HS-27A (cell line): Measurements from ENCODE around the gene MVB12A.

ENCODE experiments used
- DNase-seq: peaks from one replicate; pipeline ENCODE4 v3.0.0-alpha.2; 2012; ENCODE audit warnings: low read depth, missing footprints

Gene MVB12A

DNA sequence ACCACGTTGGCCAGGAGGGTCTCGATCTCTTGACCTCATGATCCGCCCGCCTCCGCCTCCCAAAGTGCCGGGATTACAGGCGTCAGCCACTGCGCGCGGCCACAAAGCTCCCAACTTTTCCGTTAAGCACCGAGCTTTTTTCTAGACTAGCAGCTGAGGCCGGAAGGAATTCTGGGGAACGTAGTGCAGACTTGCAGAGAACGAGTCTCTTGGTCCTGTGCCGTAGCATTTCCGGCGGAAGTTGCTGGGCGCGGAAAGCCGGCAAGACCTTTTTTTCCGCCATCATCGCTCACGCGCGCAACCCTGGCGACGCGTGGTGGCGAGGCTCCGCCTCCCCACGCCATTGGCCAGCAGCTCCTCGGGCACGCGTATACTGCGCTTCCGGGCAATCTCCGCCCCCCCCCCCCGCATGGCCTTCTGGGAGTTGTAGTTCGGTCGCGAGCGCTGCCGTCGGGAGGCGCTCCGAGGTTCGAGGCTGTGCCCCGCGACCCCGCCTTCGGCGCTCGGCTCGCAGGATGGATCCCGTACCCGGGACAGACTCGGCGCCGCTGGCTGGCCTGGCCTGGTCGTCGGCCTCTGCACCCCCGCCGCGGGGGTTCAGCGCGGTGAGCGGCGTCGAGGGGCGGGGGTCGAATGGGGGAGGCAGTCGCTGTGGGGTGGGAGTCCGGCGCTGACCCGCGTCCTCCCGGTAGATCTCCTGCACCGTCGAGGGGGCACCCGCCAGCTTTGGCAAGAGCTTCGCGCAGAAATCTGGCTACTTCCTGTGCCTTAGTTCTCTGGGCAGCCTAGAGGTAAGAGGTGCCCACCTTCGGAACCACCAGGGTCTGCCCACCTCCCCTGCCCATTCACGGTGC is at the start of gene MVB12A:
MVB12A (plus strand) TSS at position 427 of the 854 bp plus-strand sequence; CDS start at position 516, 89 bp downstream.
- peak; percentile 95 for DNase-seq

DNA sequence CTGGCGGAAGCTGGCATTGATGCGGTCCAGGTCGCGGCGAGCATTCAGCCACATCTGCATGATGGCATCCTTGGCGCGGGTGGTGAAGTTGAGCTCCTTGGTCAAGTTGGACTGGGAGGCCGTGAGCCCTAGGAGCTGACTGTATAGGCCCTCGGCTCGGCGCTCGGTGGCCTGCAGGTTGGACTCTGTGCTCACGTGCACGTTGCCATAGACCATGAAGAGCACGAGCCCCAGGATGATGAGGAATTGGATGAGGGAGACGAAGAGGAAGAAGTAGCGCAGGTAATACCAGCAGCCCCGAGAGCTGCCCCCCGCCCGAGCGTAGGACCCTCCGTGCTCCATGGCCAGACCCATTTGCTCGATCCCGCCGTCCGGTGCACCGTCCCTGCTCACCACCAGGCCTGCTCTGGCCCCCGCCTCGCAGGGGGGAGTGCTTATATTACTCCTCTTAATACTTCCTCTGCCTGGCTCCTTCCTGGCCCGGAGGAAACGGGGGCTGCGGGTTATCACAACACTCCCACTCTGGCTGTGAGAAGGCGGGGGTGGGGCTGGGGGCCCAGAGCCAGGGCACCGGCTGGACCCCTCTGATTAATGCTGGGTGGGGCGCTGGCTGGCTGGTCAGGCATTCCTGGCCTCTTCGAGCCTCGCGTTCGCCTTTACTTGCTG is 42.8 kb upstream of the MVB12A start, which contains the start of gene PLVAP:
PLVAP (minus strand) TSS at position 408 of the 666 bp plus-strand sequence; CDS start at position 354, 54 bp downstream.
- DNase-seq, result no peak

DNA sequence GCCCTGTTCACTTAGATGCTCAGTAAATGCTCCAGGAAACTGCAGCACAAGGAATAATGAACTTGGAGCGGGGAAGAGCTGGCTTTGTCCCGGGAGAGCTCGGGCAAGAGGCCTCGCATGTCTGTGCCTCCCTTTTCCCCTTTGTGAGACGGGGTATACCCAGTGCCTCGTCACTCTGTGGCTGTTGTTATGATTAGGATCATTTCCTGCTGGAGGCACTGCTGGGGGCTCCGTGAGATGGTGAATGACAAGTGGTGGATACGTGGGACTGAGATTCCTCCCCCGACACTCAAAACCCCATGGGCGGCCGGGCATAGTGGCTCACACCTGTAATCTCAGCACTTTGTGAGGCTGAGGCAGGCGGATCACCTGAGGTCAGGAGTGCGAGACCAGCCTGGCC is 41.6 kb upstream of the MVB12A start:
- no peak for DNase-seq

DNA sequence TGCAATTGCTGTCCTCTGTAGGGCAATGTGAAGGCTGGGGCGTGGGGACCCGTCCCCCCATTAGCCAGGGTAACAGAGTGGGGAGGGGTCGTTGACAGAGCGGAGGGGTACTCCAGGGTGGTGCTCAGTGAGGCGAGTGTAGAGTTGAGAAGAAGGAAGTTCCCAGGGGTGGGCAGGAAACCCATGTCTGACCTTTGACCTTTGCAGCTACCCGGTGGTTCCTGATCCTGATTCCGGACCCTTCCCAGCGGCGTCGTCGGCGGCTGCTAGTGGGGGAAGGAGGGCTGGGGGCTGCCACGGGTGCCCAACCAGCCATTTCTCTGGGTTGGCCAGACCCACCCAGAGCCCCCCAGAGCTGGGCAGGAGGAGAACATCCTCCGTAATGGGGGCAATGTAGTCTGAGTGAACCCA is 40.6 kb upstream of the MVB12A start:
- DNase-seq, result no peak

DNA sequence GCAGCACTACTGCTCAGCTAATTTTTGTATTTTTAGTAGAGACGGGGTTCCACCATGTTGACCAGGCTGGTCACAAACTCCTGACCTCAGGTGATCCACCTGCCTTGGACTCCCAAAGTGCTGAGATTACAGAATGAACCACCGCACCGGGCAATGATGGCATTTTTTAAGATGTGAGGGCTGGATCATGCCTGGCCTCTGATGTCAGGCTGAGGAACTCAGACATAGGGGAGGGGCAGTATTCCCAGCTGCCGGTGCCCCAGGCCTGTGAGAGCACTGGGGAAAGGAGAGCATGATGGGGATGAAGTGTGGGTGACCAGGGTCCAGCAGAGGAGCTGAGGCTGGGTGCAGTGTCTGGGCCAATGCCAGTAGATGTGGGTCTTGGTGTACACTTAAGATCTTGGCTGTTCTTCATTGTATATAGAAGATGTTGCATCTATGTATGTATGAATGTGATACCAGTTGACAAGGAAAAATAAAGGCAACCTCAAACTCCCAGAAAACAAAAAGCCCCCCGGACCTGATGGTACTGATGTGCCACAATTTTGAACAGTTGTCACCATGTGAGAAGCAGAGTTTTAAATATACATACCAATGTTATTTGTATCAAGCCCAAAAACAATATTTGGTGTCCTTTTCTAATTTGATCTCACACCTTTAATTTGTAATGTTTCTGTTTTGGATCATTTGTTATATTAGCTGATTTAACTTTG is 39.3 kb upstream of the MVB12A start:
- no peak for DNase-seq

DNA sequence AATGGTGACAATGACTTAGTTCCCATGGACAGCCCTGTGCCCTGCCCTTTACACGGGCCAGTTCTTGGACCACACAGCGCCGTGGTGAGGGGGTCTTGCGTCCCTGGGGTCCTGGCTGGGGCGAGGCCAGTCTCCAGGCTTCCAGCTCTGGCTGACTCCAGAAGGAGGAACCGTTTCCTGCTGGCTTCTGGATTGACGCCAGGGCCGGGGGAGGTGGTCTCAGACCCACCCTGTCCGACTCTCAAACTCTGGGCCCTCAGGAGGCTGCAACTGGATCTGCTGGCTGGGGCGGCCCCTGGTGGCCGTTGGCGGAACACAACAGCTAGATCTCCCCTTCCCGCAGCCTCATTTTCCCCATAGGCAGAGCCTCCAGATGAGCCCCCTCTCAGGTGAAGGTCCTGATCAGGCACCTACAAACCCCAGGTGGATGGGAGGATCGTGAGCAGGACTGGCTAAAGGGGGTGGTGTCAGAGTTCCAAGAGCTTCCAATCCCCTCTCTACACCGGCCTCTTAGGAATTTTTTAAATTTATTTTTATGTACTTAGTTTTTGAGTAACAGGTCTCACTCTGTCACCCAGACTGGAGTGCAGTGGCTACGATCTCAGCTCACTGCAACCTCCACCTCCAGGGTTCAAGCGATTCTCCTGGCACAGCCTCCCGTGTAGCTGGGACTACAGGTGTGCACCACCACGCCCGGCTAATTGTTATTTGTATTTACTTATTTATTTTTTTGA is 33.8 kb upstream of the MVB12A start:
- DNase-seq, result no peak

DNA sequence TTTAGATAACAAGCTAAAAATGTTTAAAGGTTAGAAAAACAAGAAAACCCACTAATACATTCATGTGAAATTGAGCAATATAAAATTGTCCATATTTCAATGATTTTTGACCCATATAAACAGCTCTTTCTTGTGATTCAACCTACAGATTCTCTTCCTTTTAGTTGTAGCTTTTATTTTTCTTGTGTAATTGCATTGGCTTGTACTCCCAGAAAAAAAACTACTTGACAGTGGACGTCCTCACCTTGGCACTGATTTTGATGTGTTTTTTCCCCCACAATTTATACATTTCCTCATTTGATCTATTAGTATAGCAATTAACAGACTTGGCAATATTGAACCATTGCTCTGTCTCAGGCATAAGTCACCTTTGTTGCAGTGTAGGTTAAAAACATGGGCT is 30.6 kb upstream of the MVB12A start:
- no peak for DNase-seq

DNA sequence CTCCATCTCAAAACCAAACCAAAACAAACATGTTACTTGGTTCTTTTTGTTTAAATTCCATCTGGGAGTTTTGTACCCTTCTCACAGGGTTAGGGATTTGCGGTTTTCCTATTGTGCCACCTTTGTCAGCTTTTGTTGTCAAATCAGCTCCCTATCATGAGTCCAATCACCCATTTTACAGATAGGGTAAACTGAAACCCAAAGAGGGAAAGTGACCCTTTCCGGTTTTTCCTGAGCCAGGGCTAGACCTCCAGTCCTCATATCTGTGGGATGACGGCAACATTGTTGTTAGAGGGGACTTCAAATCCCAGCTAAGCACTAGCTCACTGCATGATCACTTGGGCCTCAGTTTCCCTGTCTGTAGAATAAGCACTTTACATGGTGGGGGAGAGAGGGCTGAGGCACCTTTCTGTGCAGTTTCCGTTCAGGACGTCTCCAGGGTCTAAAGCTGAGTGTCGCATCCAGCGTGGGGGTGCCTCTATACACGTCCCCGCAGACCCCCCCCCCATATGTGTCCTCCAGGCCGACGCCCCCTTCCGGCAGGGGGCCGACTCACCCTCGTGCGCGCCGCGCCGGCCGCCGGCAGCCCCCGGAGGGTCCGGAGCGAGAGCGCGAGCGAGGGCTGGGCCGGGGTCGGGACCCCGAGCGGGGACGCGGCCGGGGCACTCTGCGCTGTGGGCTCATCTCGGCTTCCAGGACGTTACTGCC is 29.7 kb upstream of the MVB12A start:
- DNase-seq, result no peak

DNA sequence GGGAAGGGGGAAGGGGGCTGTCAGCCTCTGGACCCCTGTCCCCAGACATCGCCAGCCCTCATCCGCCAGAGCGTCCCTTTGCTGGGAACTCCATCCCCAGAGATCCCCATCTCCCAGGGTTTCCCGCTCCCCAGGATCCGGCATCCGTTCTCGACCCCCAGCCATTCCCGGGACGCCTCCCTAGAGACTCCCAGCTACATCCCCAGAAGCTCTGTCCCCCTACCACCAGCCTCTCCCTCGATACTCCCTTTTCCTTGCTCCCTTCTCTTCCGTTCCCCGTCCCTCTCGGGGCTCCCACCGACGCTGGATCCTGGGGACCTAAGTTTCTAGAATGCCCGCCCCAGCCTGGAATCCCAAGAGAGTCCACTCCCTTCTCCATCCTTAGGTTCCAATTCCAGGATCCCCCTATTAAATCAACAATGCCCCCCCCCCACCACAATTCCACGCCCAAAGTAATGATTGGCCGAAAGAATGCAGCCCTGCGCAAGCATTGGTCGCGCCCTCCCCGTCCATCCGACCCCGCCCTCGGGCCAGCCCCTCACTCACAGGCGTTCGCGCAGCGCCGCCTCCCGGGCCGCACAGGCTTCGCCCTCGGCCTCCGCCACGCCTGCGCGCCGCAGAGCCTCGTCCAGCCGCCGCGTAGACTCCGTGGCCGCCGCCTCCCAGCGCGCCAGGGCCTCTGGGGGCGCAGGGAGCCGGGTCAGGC is 29.0 kb upstream of the MVB12A start:
- no peak for DNase-seq

DNA sequence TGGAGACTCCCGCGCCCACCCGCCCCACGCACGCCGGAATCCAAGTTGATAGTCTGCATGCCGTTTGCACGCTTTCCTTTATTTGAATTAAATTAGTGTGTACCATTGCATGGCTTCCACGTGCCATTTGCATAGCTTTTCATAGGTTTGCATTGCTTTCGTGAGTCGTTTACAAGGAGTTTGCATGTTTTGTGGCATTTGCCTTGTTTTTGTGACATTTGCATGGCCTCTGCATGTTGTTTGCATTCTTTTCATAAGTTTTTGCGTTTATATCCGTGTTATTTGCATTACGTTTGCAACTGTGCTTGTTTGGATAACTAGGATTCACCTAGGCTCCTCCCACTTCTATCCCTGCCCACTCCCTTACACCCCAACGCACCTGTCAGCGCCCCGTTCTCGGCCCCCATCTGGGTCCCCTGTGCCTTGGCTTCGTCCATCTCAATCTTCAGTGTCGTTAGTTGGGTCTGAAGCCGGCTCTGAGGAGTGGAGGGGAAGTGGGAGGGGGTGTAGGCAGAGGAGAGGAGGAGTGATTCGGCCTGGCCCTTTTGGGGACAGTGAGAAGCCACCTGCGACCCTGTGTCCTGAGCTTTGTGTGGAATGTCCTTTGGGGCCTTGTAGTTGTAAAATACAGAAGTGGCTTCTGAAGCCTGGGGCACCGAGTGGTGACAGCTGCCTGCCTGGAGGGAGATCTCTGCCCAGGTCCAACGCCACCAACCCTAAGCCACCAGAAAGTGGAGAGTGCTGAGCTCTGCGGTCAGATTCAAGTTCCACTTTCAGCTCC is 28.3 kb upstream of the MVB12A start:
- no peak for DNase-seq

DNA sequence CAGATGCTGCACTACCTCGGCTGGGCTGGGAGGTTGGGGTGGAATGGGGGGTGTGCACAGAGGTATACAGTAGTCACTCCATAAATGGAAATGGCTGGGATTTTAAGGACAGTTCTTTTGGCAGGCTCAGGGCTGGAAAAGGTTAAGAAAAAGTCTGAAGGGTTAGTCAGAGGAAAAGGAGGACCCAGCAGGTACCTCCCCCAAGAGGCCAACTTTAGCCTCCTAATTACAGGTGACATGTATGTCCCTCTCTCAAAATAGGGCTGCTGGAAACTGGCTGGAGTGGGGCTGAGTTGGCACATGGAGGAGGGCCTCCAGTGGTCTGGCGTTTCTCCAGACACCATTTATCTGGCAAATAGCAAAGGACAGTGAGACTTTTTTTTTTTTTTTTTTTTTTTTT is 26.8 kb upstream of the MVB12A start:
- DNase-seq, result no peak

DNA sequence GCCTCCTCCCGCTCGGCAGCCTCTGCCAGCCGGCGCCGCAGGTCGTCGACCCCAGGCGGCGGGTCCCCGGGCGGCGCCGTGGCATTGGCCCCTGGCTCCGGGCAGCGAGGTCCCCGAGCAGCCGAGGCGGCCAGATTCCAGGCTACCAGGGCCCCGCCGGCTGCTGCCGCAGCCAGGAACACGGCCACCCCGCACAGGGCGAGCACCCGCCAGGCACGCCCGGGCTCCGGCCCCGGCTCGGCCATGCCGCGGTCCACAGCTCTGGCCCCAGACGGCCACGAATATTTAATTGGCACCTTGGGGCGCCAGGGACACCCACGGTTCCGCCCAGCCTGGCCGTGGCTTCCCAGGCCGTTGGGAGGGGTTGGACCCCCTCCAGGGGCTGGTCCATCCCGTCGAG is 25.9 kb upstream of the MVB12A start, which contains the start of gene CCDC194:
CCDC194 (minus strand) TSS at position 283 of the 400 bp plus-strand sequence; CDS start at position 245, 38 bp downstream.
- no peak for DNase-seq

DNA sequence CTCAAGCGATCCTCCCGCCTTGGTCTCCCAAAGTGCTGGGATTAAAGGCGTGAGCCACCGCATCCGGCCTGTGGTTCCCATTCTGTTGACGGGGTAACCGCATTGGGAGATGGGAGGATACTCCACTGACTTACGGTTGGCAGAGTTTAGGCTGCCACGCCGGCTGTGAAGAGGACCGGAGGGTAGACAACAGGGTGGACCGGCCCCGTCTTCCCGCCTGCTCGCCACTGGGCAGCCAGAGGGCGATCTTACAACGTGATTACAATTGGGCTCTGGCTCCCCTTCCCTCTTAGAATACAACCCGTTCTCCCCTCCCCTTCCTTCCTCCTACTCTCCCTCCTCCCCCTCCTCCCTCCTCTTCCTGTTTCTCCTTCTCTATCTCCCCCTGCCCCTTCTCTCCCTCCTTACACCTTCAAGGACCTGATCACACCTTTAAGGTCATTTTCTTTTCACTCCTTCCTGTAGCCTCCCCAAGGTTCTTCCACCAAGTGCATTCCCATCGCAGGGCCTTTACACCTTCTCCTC is 24.9 kb upstream of the MVB12A start:
- DNase-seq, result no peak

DNA sequence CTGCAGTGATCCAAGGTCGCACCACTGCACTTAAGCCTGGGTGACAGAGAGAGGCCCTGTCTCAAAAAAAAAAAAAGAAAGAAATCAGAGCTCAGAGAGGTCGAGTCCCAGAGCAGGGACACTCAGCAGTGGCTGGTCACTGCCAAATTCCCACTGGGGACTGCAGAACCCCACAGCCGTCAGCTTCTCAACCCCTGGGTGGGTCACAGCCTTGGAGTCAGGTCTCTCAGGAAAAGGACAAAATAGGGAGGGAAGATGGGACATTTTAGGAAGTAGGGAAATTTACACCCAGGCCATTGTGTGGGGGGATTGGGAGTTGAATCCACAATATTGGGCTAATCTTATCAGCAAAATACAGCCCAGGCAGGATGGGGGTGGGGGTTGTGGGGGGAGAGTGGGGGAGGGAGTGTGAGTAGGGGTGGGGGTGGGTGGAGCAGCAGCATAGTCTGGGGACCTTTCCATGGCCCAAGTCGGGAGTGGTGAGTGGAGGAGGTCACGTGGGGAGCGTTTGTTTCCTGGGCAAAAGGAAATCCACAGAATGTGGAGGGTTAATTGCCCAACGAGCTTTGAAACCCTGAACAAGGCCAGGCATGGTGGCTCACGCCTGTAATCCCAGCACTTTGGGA is 20.8 kb upstream of the MVB12A start:
- DNase-seq, result no peak

DNA sequence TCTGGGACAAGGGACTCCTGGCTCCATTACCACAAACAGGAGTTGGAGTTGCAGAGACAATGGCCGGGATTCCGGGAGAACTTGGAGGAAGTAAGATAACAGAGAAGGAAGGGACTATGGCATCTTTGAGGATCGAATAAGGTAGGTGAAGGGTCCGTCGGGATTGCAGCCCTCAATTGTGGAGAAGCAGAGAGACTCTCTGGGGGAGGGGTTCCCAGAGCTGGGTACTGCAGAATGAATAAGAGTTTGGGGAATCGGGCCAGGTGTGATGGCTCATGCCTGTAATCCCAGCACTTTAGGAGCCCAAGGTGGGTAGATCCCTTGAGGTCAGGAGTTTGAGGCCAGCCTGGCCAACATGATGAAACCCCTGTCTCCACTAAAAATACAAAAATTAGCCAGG is 18.2 kb upstream of the MVB12A start:
- DNase-seq, result no peak

DNA sequence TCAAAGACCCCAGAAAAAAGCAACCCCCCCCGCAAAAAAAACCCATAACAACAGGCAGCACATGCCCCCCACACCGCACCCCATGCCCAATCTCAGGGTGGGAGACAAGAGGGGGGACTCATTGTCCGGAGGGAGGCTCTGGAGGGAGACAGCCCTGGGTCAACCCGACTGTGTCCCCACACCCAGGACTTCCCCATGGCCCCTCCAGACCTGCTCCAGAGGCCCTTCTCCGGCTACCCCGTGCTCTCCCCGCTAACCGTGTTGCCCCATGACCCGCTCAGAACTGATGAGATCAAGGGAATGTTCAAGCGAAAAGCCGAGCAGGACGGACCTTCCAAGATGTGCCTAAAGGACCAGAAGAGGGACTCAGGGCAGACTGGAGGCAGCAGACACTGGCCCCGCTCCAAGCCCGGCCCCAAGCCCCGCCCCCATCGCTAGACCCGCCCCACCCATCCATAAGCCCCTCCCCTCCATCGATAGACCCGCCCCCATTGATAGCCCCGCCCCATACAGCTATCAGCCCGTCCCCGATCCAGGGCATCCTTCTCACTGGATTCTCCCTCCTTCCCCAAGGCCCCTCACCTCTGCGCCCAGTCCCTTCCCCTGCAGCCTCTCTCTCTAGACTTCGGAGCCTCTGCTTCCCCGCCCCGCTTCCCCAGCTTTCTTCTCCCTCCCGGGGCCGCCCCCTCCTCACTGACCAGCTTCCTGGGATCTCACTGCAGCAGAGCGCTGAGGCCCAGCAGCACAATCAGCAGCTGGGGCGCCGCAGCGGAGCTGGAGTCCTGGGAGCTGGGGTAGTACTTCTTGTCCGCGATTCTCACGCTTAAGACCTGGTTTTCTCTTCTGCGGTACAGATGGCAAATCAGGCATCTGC is 16.6 kb upstream of the MVB12A start:
- no peak for DNase-seq

DNA sequence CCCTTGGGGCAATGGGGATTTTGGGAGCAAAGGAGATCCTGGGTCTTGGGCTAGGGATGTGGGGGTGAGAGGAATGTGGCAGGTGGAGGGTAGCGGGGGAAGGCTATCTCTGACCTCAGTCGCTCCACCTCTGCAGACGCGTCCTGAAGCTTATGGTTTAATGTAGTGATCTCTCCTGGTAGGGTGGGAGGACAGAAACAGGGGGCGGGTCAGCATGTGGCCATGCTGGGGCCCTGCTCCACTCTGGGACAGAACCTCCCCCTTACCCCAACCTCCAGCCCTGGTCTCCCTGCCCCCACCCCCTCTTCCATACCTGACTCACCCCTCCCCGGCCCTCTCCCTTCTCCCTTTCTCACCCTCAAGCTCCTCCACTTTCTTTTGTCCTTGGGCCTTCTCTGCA is 15.8 kb upstream of the MVB12A start:
- DNase-seq, result no peak

DNA sequence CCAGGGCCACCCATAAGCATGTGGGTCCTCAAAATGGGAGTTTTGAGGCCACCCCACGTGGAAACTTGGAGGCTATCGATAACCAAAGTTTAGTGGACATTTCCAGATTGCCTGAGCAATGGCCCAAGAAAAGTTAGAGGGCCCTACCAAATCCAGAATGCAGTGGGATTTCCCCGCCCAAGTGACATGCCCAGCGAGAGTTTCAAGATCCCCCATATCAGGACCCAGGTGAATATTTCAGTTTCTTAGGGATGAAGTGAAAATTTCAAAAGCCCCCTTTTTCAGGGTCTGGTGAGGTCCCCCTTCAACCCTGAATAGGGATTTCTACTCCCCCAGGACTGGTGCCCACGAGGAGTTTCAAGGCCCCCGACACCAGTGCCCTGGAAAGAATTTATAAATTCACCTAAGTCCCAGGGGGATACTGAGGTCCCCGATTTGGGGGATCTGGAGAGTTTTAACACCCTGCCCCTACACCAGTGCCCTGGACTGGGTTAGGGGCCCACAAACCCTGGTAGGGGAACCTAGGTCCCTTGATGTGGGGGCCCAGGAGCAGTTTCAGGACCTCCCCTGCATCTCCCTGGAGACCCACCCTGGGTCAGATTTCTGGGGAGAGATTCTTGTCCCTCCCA is 15.1 kb upstream of the MVB12A start:
- DNase-seq, result no peak
